Effector CD4-positive, alpha-beta T cell (primary cell): ENCODE data around the gene THAP7.

Experiments
- DNase-seq: peaks from one replicate; pipeline ENCODE4 v3.0.0-alpha.2; 2020

THAP7 gene

GRCh38 chr22:20962491-20962945, 39.4 kb downstream of the THAP7 start:
- no peak for DNase-seq

- no peak for DNase-seq
Observed at GRCh38 chr22:20960609-20961008, 41.3 kb downstream of the THAP7 start.

GRCh38 chr22:20959578-20960461, 42.1 kb downstream of the THAP7 start:
- DNase-seq, result no peak

- no peak for DNase-seq
Observed at GRCh38 chr22:20957683-20958431, 44.1 kb downstream of the THAP7 start.

- DNase-seq, result no peak
Observed at GRCh38 chr22:20957102-20957682, 44.7 kb downstream of the THAP7 start.

GRCh38 chr22:20956258-20957101, 45.4 kb downstream of the THAP7 start:
- DNase-seq, result no peak

GRCh38 chr22:20955548-20955947, 46.4 kb downstream of the THAP7 start:
- no peak for DNase-seq

GRCh38 chr22:20953668-20954500, 48.0 kb downstream of the THAP7 start:
- DNase-seq, result no peak

- no peak for DNase-seq
Observed at GRCh38 chr22:20953342-20953608, 48.6 kb downstream of the THAP7 start.

- DNase-seq, result no peak
Observed at GRCh38 chr22:20952544-20953341, 49.2 kb downstream of the THAP7 start.

GRCh38 chr22:20951932-20952380, 50.0 kb downstream of the THAP7 start:
- DNase-seq, result no peak

GRCh38 chr22:20951151-20951931, 50.6 kb downstream of the THAP7 start:
- no peak for DNase-seq

GRCh38 chr22:20949698-20950183, 52.2 kb downstream of the THAP7 start:
- no peak for DNase-seq
